Erythroblast (primary cell): ENCODE results near the gene GATA1.

Experiments used
- GATA1 ChIP-seq: IDR thresholded peaks from 2 replicates; pipeline ENCODE4 v1.6.1; 2011; ENCODE audit warnings: low read depth, mild to moderate bottlenecking, control low read depth, low read length, moderate library complexity
- POLR2A ChIP-seq: IDR thresholded peaks from 2 replicates; pipeline ENCODE4 v1.6.1; 2011; ENCODE audit warnings: mild to moderate bottlenecking, low read length

- no peak for TF ChIP-seq POLR2A
- TF ChIP-seq GATA1: no peak
Measured at GRCh38 chrX:48829016-48829735, 42.8 kb downstream of the GATA1 start.
